ENCODE results near the gene CYP2F1. TPM values are rescaled to one million over a fixed set of nuclear protein-coding genes. Genes with fewer than 3 reads are reported as not detected.

Gene CYP2F1
- total RNA-seq (2016; rRNA removed; fragmentation: Illumina TruSeq; extraction: Trizol) (not detected in 2 replicates), polyA plus RNA-seq (2011; rRNA removed) (not detected in 2 replicates), polyA minus RNA-seq (2011; rRNA and poly(A)+ RNA removed; ENCODE audit: low replicate concordance) (not detected in 2 replicates), Bru-seq, nascent RNA (not detected), BruChase-seq, experiment 1, labeled RNA remaining after a 6-hour chase (not detected), BruChase-seq, experiment 2, labeled RNA remaining after a 2-hour chase (not detected)
- total RNA-seq (2016; cell fraction: cytosol; rRNA removed; fragmentation: Illumina TruSeq; extraction: Trizol; ENCODE audit: low read depth) = not detected in 2 replicates
- not detected in 2 replicates for total RNA-seq (2016; cell fraction: insoluble cytoplasmic fraction; rRNA removed; fragmentation: Illumina TruSeq; extraction: Trizol)
- not detected in 2 replicates for total RNA-seq (2016; cell fraction: membrane; rRNA removed; fragmentation: Illumina TruSeq; extraction: Trizol)
- total RNA-seq (2016; cell fraction: nucleus; rRNA removed; fragmentation: Illumina TruSeq; extraction: Trizol) = not detected in 2 replicates
- not detected in 2 replicates for polyA plus RNA-seq (2011; cell fraction: cytosol; rRNA removed)
- not detected in 2 replicates for polyA plus RNA-seq (2011; cell fraction: nucleus; rRNA removed)
- not detected in 2 replicates for polyA plus RNA-seq (2012)
- polyA plus RNA-seq (2016; cell fraction: cytosol; fragmentation: Illumina TruSeq; extraction: Trizol; ENCODE audit: low read depth) = not detected in 2 replicates
- not detected in 2 replicates for polyA plus RNA-seq (2016; cell fraction: insoluble cytoplasmic fraction; fragmentation: Illumina TruSeq; extraction: Trizol; ENCODE audit: low read depth)
- not detected in 2 replicates for polyA plus RNA-seq (2016; cell fraction: membrane; fragmentation: Illumina TruSeq; extraction: Trizol; ENCODE audit: low read depth)
- polyA plus RNA-seq (2016; cell fraction: nucleus; fragmentation: Illumina TruSeq; extraction: Trizol; ENCODE audit: insufficient read depth, low read depth) = not detected in 2 replicates
- polyA minus RNA-seq (2011; cell fraction: cytosol; rRNA and poly(A)+ RNA removed) = not detected in 2 replicates
- polyA minus RNA-seq (2011; cell fraction: nucleus; rRNA and poly(A)+ RNA removed) = not detected in 2 replicates
- long read RNA-seq, experiment 1 = 0 reads
- long read RNA-seq, experiment 2 = 0 reads

GRCh38 chr19:41114132-41114531, at the start of gene CYP2F1:
Gene CYP2F1 (plus strand): TSS chr19:41114432. CDS start chr19:41116189, 1,757 bp downstream.
- H3K27ac ChIP-seq (ENCODE audit: extremely low read length, insufficient read depth, low read length) = no peak within 1 kb of the TSS
- H3K36me3 ChIP-seq (replicated peaks in 1 of 2; ENCODE audit: control insufficient read depth in 1 of 2, insufficient read depth in 2 of 2, low read length in 2 of 2) = no peaks in the 10 kb centered on the region
- H2AFZ ChIP-seq (ENCODE audit: low read length) = no peak within 1 kb of the TSS
- peaks cover 0 to 13% of the 10 kb centered on the region in 2 experiments; a peak in 2 of 5 replicates for H3K27me3 ChIP-seq (ENCODE audit: control insufficient read depth in 1 of 2, insufficient read depth in 2 of 2, low read length in 2 of 2)
- BruUV-seq (replicated peaks) = no TSS peak
- H3K4me3 ChIP-seq (replicated peaks in 1 of 3; ENCODE audit: insufficient read depth in 1 of 3, low read depth in 2 of 3, low read length in 3 of 3) = no peak within 1 kb of the TSS
- no peak within 1 kb of the TSS for H3K9ac ChIP-seq (ENCODE audit: insufficient read depth, low read depth, low read length)
- H3K4me1 ChIP-seq (ENCODE audit: insufficient read depth, low read length) = no peaks in the 10 kb centered on the region
- intact Hi-C loops (cut with micrococcal nuclease; ENCODE audit: unreplicated experiment) = no loop called here
- TF ChIP-seq ZFP62 (CRISPR knock-in tag; IDR thresholded peaks at IDR 0.05) = no peak
- no peak for TF ChIP-seq MAZ (IDR thresholded peaks at IDR 0.05; ENCODE audit: borderline replicate concordance, low read depth, low read length)
- TF ChIP-seq MAZ (CRISPR knock-in tag; IDR thresholded peaks at IDR 0.05; ENCODE audit: low read depth) = no peak
- no peak for TF ChIP-seq ZNF367 (CRISPR knock-in tag; IDR thresholded peaks at IDR 0.05; ENCODE audit: borderline replicate concordance)
- no peak for TF ChIP-seq POLR2A (IDR thresholded peaks at IDR 0.05; ENCODE audit: insufficient read depth in 1 of 2, low read depth in 2 of 2, low read length in 2 of 2)
- TF ChIP-seq ZFY (CRISPR knock-in tag; IDR thresholded peaks at IDR 0.05) = no peak
- no peak for TF ChIP-seq ZNF747 (CRISPR knock-in tag; IDR thresholded peaks at IDR 0.05; ENCODE audit: borderline replicate concordance)
- TF ChIP-seq ZNF260 (CRISPR knock-in tag; IDR thresholded peaks at IDR 0.05; ENCODE audit: borderline replicate concordance, low read depth) = no peak
- no peak for TF ChIP-seq MYNN (CRISPR knock-in tag; IDR thresholded peaks at IDR 0.05; ENCODE audit: low read depth)
- TF ChIP-seq ZNF841 (CRISPR knock-in tag; IDR thresholded peaks at IDR 0.05; ENCODE audit: borderline replicate concordance) = no peak
- no peak for ATAC-seq
- no peaks in the 10 kb centered on the region for H4K20me1 ChIP-seq (ENCODE audit: insufficient read depth, low read length)
- H3K9me3 ChIP-seq (ENCODE audit: low read length) = no peaks in the 10 kb centered on the region
- no peak within 1 kb of the TSS for H3K4me2 ChIP-seq (ENCODE audit: low read depth, low read length)
- WGBS (ENCODE audit: low lambda C conversion rate) = 23% methylated on average over 6 of the region's 7 CpGs
- in situ Hi-C loops (cut with HindIII; ENCODE audit: extremely low pct_ligation_motif_present, low pct_unique_long_range_greater_than_20kb) = no loop called here
- no peaks in the 10 kb centered on the region for H3K79me2 ChIP-seq (ENCODE audit: insufficient read depth, low read length)
- DNase-seq (ENCODE audit: low spot score) = no peak
- no peak for FAIRE-seq
- ChIA-PET CTCF (ENCODE audit: low intra/inter-chr PET ratio, low total read pairs) (no interaction called here), POLR2A (no interaction called here)

Measured in HepG2 (cell line).